Osteoblast (primary cell): Measurements from ENCODE around the gene COL5A2. TPM values are rescaled to one million over a fixed set of nuclear protein-coding genes. Genes with fewer than 3 reads are reported as not detected.

Source experiments
- DNase-seq: peaks from one replicate; pipeline ENCODE4 v3.0.0; 2011; ENCODE audit warnings: low spot score, mixed read lengths; ENCODE audit not compliant: insufficient read length; ENCODE audit errors: missing footprints
- H2AFZ ChIP-seq: 2 replicates; pipeline ENCODE4 v1.6.0; 2011; ENCODE audit warnings: mild to moderate bottlenecking, low read length
- H3K27ac ChIP-seq: 2 replicates; pipeline ENCODE4 v1.5.1; 2011; ENCODE audit warnings: mild to moderate bottlenecking, low read depth, low read length, moderate library complexity
- H3K27me3 ChIP-seq: 2 replicates; pipeline ENCODE4 v1.6.0; 2012; ENCODE audit warnings: mild to moderate bottlenecking, control low read depth, inconsistent platforms, low read length, moderate library complexity; ENCODE audit not compliant: insufficient read depth
- H3K36me3 ChIP-seq: 2 replicates; pipeline ENCODE4 v1.5.1; 2011; ENCODE audit warnings: mild to moderate bottlenecking, low read length, control low read depth, moderate library complexity; ENCODE audit not compliant: insufficient read depth
- H3K4me1 ChIP-seq: 2 replicates; pipeline ENCODE4 v1.5.1; 2011; ENCODE audit warnings: mild to moderate bottlenecking, low read length, control low read depth, moderate library complexity; ENCODE audit not compliant: insufficient read depth
- H3K4me2 ChIP-seq: 2 replicates; pipeline ENCODE4 v1.6.0; 2011; ENCODE audit warnings: mild to moderate bottlenecking, low read length; ENCODE audit not compliant: insufficient read depth
- H3K4me3 ChIP-seq: fragments of 200-600 bp; sonication (generic); 3 replicates; pipeline ENCODE4 v1.5.1; 2012; ENCODE audit warnings: mild to moderate bottlenecking, low read length, inconsistent platforms; ENCODE audit not compliant: insufficient read depth
- H3K79me2 ChIP-seq: 2 replicates; pipeline ENCODE4 v1.6.0; 2012; ENCODE audit warnings: mild to moderate bottlenecking, low read length, control low read depth, inconsistent platforms; ENCODE audit not compliant: insufficient read depth
- H3K9me3 ChIP-seq: 2 replicates; pipeline ENCODE4 v1.5.1; 2011; ENCODE audit warnings: low read depth, low read length, control low read depth
- H4K20me1 ChIP-seq: 2 replicates; pipeline ENCODE4 v1.6.0; 2012; ENCODE audit warnings: mild to moderate bottlenecking, low read length, control low read depth; ENCODE audit not compliant: insufficient read depth
- total RNA-seq: library from RNA; depleted of rRNA; stranded (reverse); fragments of >200 nt; gene quantifications from 2 replicates; pipeline ENCODE4 v1.2.3, GENCODE V29; 2012
- TF ChIP-seq, protein P1 (sequence below): IDR thresholded peaks from 2 replicates; pipeline ENCODE4 v1.5.1; 2011; ENCODE audit warnings: mild to moderate bottlenecking, low read depth, low read length, moderate library complexity; ENCODE audit errors: extremely low read depth

The COL5A2 gene
- total RNA-seq, 1 donor = 879 TPM

GRCh38 chr2:189104934-189105333, 74.6 kb downstream of the COL5A2 start:
- TF ChIP-seq, protein P1, sequence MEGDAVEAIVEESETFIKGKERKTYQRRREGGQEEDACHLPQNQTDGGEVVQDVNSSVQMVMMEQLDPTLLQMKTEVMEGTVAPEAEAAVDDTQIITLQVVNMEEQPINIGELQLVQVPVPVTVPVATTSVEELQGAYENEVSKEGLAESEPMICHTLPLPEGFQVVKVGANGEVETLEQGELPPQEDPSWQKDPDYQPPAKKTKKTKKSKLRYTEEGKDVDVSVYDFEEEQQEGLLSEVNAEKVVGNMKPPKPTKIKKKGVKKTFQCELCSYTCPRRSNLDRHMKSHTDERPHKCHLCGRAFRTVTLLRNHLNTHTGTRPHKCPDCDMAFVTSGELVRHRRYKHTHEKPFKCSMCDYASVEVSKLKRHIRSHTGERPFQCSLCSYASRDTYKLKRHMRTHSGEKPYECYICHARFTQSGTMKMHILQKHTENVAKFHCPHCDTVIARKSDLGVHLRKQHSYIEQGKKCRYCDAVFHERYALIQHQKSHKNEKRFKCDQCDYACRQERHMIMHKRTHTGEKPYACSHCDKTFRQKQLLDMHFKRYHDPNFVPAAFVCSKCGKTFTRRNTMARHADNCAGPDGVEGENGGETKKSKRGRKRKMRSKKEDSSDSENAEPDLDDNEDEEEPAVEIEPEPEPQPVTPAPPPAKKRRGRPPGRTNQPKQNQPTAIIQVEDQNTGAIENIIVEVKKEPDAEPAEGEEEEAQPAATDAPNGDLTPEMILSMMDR = no peak
- Histone ChIP-seq H3K4me2 (peak overlapping the region; percentile 70), H3K27me3 (no peaks in the 10 kb centered on the region), H3K27ac (peak overlapping the region; percentile 44), H2AFZ (no peak overlapping the region), H3K36me3 (peaks cover 44% of the 10 kb centered on the region), H3K4me1 (peaks cover 16% of the 10 kb centered on the region), H3K4me3 (peak overlapping the region; percentile 6), H4K20me1 (no peaks in the 10 kb centered on the region), H3K9me3 (no peaks in the 10 kb centered on the region), H3K79me2 (peaks cover 15% of the 10 kb centered on the region)
- DNase-seq = no peak

DNA sequence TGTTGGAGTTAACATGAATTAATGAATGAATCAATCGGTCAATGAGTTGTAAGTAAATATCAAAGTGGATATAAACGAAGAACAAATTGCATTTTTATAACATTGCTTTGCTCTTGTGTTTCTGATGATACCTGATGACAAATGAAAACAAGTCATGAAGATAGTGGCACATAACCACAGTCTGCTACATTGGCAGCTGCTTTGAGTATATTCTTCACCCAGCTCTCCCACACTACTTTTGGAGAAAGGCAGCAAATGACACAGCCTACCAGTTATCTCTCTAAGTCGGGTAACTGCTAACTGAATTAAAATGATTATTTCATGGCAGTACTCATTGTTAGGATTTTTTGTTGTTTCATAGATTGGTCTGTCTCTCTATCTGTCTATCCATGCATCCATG, 76.8 kb downstream of the COL5A2 start:
- peaks cover 35% of the 10 kb centered on the region for H3K36me3 ChIP-seq
- H3K79me2 ChIP-seq = peaks cover 14% of the 10 kb centered on the region
- no peak for DNase-seq

DNA sequence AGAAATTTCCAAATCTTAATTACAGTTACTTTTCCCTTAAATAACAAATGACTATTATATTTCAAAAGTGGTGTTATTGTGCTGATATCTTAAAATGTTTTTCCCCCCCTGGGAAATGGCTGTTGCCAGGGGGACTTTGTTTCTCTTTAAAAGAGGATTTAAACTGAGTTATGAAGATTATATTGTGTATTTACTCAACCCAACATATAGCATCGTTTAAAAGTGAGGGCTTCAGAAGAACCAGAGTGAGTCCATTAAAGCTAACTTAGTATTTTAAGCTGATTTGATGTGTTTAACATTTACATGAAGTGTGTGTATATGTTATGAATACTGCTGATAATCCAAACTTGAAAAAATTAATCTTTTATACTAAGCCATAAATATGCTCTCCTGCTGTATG, 81.6 kb downstream of the COL5A2 start:
- no peak for DNase-seq
- Histone ChIP-seq H3K4me1 (peaks cover 36% of the 10 kb centered on the region), H3K79me2 (peaks cover 27% of the 10 kb centered on the region), H4K20me1 (no peaks in the 10 kb centered on the region), H3K36me3 (peaks cover 37% of the 10 kb centered on the region), H2AFZ (no peak overlapping the region), H3K4me3 (no peak overlapping the region), H3K9me3 (no peaks in the 10 kb centered on the region), H3K27ac (peak overlapping the region; percentile 96), H3K27me3 (no peaks in the 10 kb centered on the region), H3K4me2 (no peak overlapping the region)
- TF ChIP-seq, protein P1 = no peak

More for the DNA sequence above, 76.8 kb downstream of the COL5A2 start:
- Histone ChIP-seq H3K27ac (no peak overlapping the region), H3K9me3 (no peaks in the 10 kb centered on the region), H4K20me1 (no peaks in the 10 kb centered on the region), H2AFZ (no peak overlapping the region), H3K4me1 (peaks cover 18% of the 10 kb centered on the region), H3K4me2 (no peak overlapping the region), H3K27me3 (no peaks in the 10 kb centered on the region), H3K4me3 (no peak overlapping the region)
- TF ChIP-seq, protein P1 = no peak

- H3K4me2 ChIP-seq = no peak overlapping the region
- H3K36me3 ChIP-seq = peaks cover 43% of the 10 kb centered on the region
- H3K79me2 ChIP-seq = peaks cover 29% of the 10 kb centered on the region
- TF ChIP-seq, protein P1 = no peak
- H3K27ac ChIP-seq = peak overlapping the region; percentile 96
- no peaks in the 10 kb centered on the region for H3K9me3 ChIP-seq
- no peaks in the 10 kb centered on the region for H4K20me1 ChIP-seq
- DNase-seq = peak; percentile 83
- no peak overlapping the region for H3K4me3 ChIP-seq
- no peaks in the 10 kb centered on the region for H3K27me3 ChIP-seq
- no peak overlapping the region for H2AFZ ChIP-seq
- peaks cover 46% of the 10 kb centered on the region for H3K4me1 ChIP-seq
Measured at GRCh38 chr2:189096769-189097447, 82.7 kb downstream of the COL5A2 start.
